SK-N-SH treated with all-trans-retinoic acid at 6 μM for 48 hours (cell line): Measurements from ENCODE around the gene STOML2.

Source experiments
- ATAC-seq: fragments of 200-7000 bp; cut with Tn5 transposase; 3 replicates; pipeline ENCODE4 v1.9.1; 2020; ENCODE audit warnings: mild to moderate bottlenecking, moderate library complexity
- ARNTL ChIP-seq: fragments of 450-650 bp; formaldehyde crosslinking; IDR thresholded peaks from 2 replicates; pipeline ENCODE4 v1.5.0; 2020; ENCODE audit warnings: low read depth, mild to moderate bottlenecking, moderate library complexity, borderline replicate concordance
- BACH2 ChIP-seq: fragments of 250-450 bp; sonication (Bioruptor Pico); IDR thresholded peaks from 2 replicates; pipeline ENCODE4 v1.9.0; 2021; ENCODE audit warnings: mild to moderate bottlenecking, borderline replicate concordance
- CSDC2 ChIP-seq: fragments of 250-450 bp; sonication (Bioruptor Pico); IDR thresholded peaks from 2 replicates; pipeline ENCODE4 v1.5.0; 2020; ENCODE audit warnings: mild to moderate bottlenecking, moderate library complexity
- ESRRG ChIP-seq: fragments of 250-450 bp; sonication (Bioruptor Pico); IDR thresholded peaks from 2 replicates; pipeline ENCODE4 v1.6.1; 2021; ENCODE audit warnings: mild to moderate bottlenecking
- GLIS3 ChIP-seq: fragments of 250-450 bp; sonication (Bioruptor Pico); IDR thresholded peaks from 2 replicates; pipeline ENCODE4 v1.5.0; 2020; ENCODE audit warnings: mild to moderate bottlenecking, moderate library complexity
- ISL1 ChIP-seq: fragments of 250-450 bp; sonication (Bioruptor Pico); IDR thresholded peaks from 2 replicates; pipeline ENCODE4 v2.1.2; 2022; ENCODE audit warnings: mild to moderate bottlenecking, moderate library complexity
- PPARA ChIP-seq: fragments of 250-450 bp; sonication (Bioruptor Pico); IDR thresholded peaks from 2 replicates; pipeline ENCODE4 v1.5.0; 2020; ENCODE audit warnings: mild to moderate bottlenecking, borderline replicate concordance
- RARB ChIP-seq: fragments of 250-450 bp; sonication (Bioruptor Pico); IDR thresholded peaks from 2 replicates; pipeline ENCODE4 v1.8.0; 2021; ENCODE audit warnings: mild to moderate bottlenecking, moderate library complexity
- SNAI2 ChIP-seq: fragments of 250-450 bp; sonication (Bioruptor Pico); IDR thresholded peaks from 2 replicates; pipeline ENCODE4 v1.5.0; 2020; ENCODE audit warnings: mild to moderate bottlenecking, moderate library complexity
- TCF4 ChIP-seq: fragments of 250-450 bp; sonication (Bioruptor Pico); IDR thresholded peaks from 2 replicates; pipeline ENCODE4 v1.8.0; 2021; ENCODE audit warnings: mild to moderate bottlenecking, moderate library complexity, borderline replicate concordance
- TOX ChIP-seq: fragments of 250-450 bp; sonication (Bioruptor Pico); IDR thresholded peaks from 2 replicates; pipeline ENCODE4 v1.8.0; 2021; ENCODE audit warnings: mild to moderate bottlenecking, moderate library complexity, borderline replicate concordance
- ZC3H10 ChIP-seq: fragments of 250-450 bp; sonication (Bioruptor Pico); IDR thresholded peaks from 2 replicates; pipeline ENCODE4 v1.5.1; 2021; ENCODE audit warnings: mild to moderate bottlenecking, moderate library complexity
- ZFP3 ChIP-seq: fragments of 250-450 bp; sonication (Bioruptor Pico); IDR thresholded peaks from 2 replicates; pipeline ENCODE4 v1.5.0; 2020; ENCODE audit warnings: mild to moderate bottlenecking, moderate library complexity
- ZFP30 ChIP-seq: fragments of 450-650 bp; formaldehyde crosslinking; IDR thresholded peaks from 2 replicates; pipeline ENCODE4 v1.5.0; 2022; ENCODE audit warnings: mild to moderate bottlenecking, moderate library complexity
- ZNF565 ChIP-seq: fragments of 450-650 bp; formaldehyde crosslinking; conservative IDR thresholded peaks from 2 replicates; pipeline ENCODE4 v1.5.0; 2020; ENCODE audit warnings: low read depth, mild to moderate bottlenecking, moderate library complexity
- ZNF8 ChIP-seq: fragments of 450-650 bp; formaldehyde crosslinking; IDR thresholded peaks from 2 replicates; pipeline ENCODE4 v1.5.0; 2020; ENCODE audit warnings: mild to moderate bottlenecking, moderate library complexity
- TF ChIP-seq, protein P1 (sequence below): fragments of 250-450 bp; sonication (Bioruptor Pico); IDR thresholded peaks from 2 replicates; pipeline ENCODE4 v1.8.0; 2021; ENCODE audit warnings: low read depth, mild to moderate bottlenecking, moderate library complexity, borderline replicate concordance
- TF ChIP-seq, protein P2 (sequence below): fragments of 250-450 bp; sonication (Bioruptor Pico); IDR thresholded peaks from 2 replicates; pipeline ENCODE4 v1.8.0; 2020; ENCODE audit warnings: mild to moderate bottlenecking, moderate library complexity, borderline replicate concordance
- TF ChIP-seq, protein P3 (sequence below): fragments of 250-450 bp; sonication (Bioruptor Pico); IDR thresholded peaks from 2 replicates; pipeline ENCODE4 v1.5.1; 2020; ENCODE audit warnings: low read depth, mild to moderate bottlenecking, moderate library complexity
- TF ChIP-seq, protein P4 (sequence below): fragments of 250-450 bp; sonication (Bioruptor Pico); IDR thresholded peaks from 2 replicates; pipeline ENCODE4 v1.5.1; 2021; ENCODE audit warnings: mild to moderate bottlenecking, moderate library complexity
- TF ChIP-seq, protein P5 (sequence below): fragments of 250-450 bp; sonication (Bioruptor Pico); IDR thresholded peaks from 2 replicates; pipeline ENCODE4 v1.5.0; 2020; ENCODE audit warnings: mild to moderate bottlenecking, moderate library complexity

STOML2 gene

DNA sequence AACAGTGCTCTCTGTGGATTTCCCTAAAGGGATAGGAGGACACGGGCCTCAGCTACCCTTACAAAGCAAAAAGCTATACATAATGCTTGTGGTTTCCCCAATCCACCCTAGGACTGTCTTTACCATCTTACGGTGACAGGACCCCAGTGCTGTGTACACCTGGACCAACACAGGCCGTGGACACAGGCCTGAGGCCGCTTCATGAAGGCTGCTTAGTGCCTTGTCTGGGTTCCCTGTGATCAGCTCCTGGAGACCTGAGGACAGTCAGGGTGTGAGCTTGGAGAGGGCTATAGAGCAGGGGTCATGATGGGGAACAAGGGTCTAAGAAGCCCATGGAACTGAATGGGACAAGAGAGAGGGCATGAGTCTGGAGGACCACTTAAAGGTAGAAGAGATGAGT is 26.1 kb downstream of the STOML2 start:
- ATAC-seq, result no peak
- TF ChIP-seq GLIS3 (CRISPR knock-in tag), result no peak
- TF ChIP-seq ZFP3 (CRISPR knock-in tag), result no peak
- no peak for TF ChIP-seq ARNTL (CRISPR knock-in tag)
- no peak for TF ChIP-seq TOX (CRISPR knock-in tag)
- TF ChIP-seq SNAI2 (CRISPR knock-in tag), result no peak
- TF ChIP-seq, protein P1, sequence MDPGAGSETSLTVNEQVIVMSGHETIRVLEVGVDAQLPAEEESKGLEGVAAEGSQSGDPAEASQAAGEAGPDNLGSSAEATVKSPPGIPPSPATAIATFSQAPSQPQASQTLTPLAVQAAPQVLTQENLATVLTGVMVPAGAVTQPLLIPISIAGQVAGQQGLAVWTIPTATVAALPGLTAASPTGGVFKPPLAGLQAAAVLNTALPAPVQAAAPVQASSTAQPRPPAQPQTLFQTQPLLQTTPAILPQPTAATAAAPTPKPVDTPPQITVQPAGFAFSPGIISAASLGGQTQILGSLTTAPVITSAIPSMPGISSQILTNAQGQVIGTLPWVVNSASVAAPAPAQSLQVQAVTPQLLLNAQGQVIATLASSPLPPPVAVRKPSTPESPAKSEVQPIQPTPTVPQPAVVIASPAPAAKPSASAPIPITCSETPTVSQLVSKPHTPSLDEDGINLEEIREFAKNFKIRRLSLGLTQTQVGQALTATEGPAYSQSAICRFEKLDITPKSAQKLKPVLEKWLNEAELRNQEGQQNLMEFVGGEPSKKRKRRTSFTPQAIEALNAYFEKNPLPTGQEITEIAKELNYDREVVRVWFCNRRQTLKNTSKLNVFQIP (CRISPR knock-in tag), result no peak
- TF ChIP-seq, protein P2, sequence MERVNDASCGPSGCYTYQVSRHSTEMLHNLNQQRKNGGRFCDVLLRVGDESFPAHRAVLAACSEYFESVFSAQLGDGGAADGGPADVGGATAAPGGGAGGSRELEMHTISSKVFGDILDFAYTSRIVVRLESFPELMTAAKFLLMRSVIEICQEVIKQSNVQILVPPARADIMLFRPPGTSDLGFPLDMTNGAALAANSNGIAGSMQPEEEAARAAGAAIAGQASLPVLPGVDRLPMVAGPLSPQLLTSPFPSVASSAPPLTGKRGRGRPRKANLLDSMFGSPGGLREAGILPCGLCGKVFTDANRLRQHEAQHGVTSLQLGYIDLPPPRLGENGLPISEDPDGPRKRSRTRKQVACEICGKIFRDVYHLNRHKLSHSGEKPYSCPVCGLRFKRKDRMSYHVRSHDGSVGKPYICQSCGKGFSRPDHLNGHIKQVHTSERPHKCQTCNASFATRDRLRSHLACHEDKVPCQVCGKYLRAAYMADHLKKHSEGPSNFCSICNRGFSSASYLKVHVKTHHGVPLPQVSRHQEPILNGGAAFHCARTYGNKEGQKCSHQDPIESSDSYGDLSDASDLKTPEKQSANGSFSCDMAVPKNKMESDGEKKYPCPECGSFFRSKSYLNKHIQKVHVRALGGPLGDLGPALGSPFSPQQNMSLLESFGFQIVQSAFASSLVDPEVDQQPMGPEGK (CRISPR knock-in tag), result no peak
- TF ChIP-seq ISL1, result no peak
- no peak for TF ChIP-seq TCF4 (CRISPR knock-in tag)
- TF ChIP-seq, protein P3, sequence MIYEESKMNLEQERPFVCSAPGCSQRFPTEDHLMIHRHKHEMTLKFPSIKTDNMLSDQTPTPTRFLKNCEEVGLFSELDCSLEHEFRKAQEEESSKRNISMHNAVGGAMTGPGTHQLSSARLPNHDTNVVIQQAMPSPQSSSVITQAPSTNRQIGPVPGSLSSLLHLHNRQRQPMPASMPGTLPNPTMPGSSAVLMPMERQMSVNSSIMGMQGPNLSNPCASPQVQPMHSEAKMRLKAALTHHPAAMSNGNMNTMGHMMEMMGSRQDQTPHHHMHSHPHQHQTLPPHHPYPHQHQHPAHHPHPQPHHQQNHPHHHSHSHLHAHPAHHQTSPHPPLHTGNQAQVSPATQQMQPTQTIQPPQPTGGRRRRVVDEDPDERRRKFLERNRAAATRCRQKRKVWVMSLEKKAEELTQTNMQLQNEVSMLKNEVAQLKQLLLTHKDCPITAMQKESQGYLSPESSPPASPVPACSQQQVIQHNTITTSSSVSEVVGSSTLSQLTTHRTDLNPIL, result no peak
- TF ChIP-seq CSDC2 (CRISPR knock-in tag), result no peak
- no peak for TF ChIP-seq RARB (CRISPR knock-in tag)
- TF ChIP-seq, protein P4, sequence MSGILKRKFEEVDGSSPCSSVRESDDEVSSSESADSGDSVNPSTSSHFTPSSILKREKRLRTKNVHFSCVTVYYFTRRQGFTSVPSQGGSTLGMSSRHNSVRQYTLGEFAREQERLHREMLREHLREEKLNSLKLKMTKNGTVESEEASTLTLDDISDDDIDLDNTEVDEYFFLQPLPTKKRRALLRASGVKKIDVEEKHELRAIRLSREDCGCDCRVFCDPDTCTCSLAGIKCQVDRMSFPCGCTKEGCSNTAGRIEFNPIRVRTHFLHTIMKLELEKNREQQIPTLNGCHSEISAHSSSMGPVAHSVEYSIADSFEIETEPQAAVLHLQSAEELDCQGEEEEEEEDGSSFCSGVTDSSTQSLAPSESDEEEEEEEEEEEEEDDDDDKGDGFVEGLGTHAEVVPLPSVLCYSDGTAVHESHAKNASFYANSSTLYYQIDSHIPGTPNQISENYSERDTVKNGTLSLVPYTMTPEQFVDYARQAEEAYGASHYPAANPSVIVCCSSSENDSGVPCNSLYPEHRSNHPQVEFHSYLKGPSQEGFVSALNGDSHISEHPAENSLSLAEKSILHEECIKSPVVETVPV, result no peak
- TF ChIP-seq ZFP30 (CRISPR knock-in tag), result no peak
- no peak for TF ChIP-seq ZC3H10 (CRISPR knock-in tag)
- no peak for TF ChIP-seq ESRRG (CRISPR knock-in tag)
- TF ChIP-seq, protein P5, sequence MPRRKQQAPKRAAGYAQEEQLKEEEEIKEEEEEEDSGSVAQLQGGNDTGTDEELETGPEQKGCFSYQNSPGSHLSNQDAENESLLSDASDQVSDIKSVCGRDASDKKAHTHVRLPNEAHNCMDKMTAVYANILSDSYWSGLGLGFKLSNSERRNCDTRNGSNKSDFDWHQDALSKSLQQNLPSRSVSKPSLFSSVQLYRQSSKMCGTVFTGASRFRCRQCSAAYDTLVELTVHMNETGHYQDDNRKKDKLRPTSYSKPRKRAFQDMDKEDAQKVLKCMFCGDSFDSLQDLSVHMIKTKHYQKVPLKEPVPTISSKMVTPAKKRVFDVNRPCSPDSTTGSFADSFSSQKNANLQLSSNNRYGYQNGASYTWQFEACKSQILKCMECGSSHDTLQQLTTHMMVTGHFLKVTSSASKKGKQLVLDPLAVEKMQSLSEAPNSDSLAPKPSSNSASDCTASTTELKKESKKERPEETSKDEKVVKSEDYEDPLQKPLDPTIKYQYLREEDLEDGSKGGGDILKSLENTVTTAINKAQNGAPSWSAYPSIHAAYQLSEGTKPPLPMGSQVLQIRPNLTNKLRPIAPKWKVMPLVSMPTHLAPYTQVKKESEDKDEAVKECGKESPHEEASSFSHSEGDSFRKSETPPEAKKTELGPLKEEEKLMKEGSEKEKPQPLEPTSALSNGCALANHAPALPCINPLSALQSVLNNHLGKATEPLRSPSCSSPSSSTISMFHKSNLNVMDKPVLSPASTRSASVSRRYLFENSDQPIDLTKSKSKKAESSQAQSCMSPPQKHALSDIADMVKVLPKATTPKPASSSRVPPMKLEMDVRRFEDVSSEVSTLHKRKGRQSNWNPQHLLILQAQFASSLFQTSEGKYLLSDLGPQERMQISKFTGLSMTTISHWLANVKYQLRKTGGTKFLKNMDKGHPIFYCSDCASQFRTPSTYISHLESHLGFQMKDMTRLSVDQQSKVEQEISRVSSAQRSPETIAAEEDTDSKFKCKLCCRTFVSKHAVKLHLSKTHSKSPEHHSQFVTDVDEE (CRISPR knock-in tag), result no peak
- no peak for TF ChIP-seq BACH2 (CRISPR knock-in tag)
- TF ChIP-seq ZNF565, result no peak
- no peak for TF ChIP-seq PPARA

DNA sequence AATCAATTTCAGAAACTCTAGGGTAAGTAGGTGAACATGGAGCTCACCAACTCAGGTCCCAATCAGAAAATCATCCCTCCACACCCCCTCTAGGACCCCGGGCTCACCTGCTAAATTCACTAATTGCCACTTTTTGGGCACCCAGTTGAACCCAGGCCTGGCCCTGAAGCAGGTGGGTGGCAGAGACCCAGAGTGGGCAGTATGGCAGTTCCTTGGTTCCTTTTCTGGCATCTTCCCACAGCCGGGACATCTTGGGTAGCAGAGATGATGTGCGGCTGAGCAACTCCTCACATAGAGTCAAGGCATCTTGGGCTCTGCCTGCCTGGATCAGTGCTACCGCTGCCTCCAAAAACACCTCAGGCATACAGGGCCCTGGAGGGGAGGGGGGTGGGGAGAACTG is 27.6 kb downstream of the STOML2 start:
- no peak for ATAC-seq
- TF ChIP-seq ZC3H10 (CRISPR knock-in tag) (no peak), ZNF565 (no peak), TOX (CRISPR knock-in tag) (no peak), GLIS3 (CRISPR knock-in tag) (no peak), TCF4 (CRISPR knock-in tag) (no peak), ESRRG (CRISPR knock-in tag) (no peak), ZNF8 (CRISPR knock-in tag) (no peak), BACH2 (CRISPR knock-in tag) (no peak), ISL1 (no peak), ARNTL (CRISPR knock-in tag) (no peak), CSDC2 (CRISPR knock-in tag) (no peak), PPARA (no peak), ZFP3 (CRISPR knock-in tag) (no peak)
- TF ChIP-seq, protein P4, result no peak
- TF ChIP-seq, protein P3, result no peak
